Liver (tissue), 9 donors: ENCODE results near the gene PAQR4. TPM values are rescaled to one million over a fixed set of nuclear protein-coding genes. Genes with fewer than 3 reads are reported as not detected.

Experiments used
- DNase-seq: peaks from one replicate; pipeline ENCODE4 v3.0.0-alpha.2; 2017; ENCODE audit warnings: low spot score
- H3K27ac ChIP-seq, 2 donors: one replicate each; pipeline ENCODE4 v1.7.0; 2013; ENCODE audit warnings: inconsistent platforms in 2 of 2, low read length in 2 of 2, control low read depth in 1 of 2, low read depth in 1 of 2, mild to moderate bottlenecking in 1 of 2
- H3K27me3 ChIP-seq, 4 donors: one replicate each; pipeline versions ENCODE4 v1.6.1 to v1.7.0; 2013; ENCODE audit warnings: low read length in 3 of 4, inconsistent platforms in 1 of 4, mild to moderate bottlenecking in 1 of 4, moderate library complexity in 1 of 4; ENCODE audit not compliant: control insufficient read depth in 4 of 4, insufficient read depth in 4 of 4
- H3K36me3 ChIP-seq, 4 donors: one replicate each; pipeline versions ENCODE4 v1.6.1 to v1.7.0; 2013; ENCODE audit warnings: low read length in 3 of 4, mild to moderate bottlenecking in 3 of 4, low read depth in 1 of 4, moderate library complexity in 1 of 4; ENCODE audit not compliant: control insufficient read depth in 4 of 4, insufficient read depth in 3 of 4
- H3K4me1 ChIP-seq, 4 donors: one replicate each; pipeline versions ENCODE4 v1.6.1 to v1.7.0; 2013; ENCODE audit warnings: low read length in 3 of 4, mild to moderate bottlenecking in 3 of 4, moderate library complexity in 1 of 4; ENCODE audit not compliant: control insufficient read depth in 4 of 4, insufficient read depth in 4 of 4
- H3K4me3 ChIP-seq, 3 donors: one replicate each; pipeline versions ENCODE4 v1.6.1 to v1.7.0; 2013; ENCODE audit warnings: low read length in 3 of 3, control low read depth in 1 of 3, low read depth in 1 of 3, mild to moderate bottlenecking in 1 of 3
- H3K9ac ChIP-seq, 2 donors: one replicate each; pipeline ENCODE4 v1.7.0; 2013; ENCODE audit warnings: low read length in 2 of 2, mild to moderate bottlenecking in 2 of 2, moderate library complexity in 2 of 2, control low read depth in 1 of 2, low read depth in 1 of 2
- H3K9me3 ChIP-seq, 4 donors: one replicate each; pipeline versions ENCODE4 v1.6.1 to v1.7.0; 2013; ENCODE audit warnings: low read length in 3 of 4; ENCODE audit not compliant: control insufficient read depth in 4 of 4
- EGR1 ChIP-seq, 2 donors: IDR thresholded peaks; 2 replicates each; pipeline ENCODE4 v1.6.1; 2016 to 2018; ENCODE audit warnings: antibody characterized with exemption in 2 of 2, low read depth in 2 of 2
- FOXA1 ChIP-seq: IDR thresholded peaks from 2 replicates; pipeline ENCODE4 v1.6.1; 2016; ENCODE audit warnings: antibody characterized with exemption
- FOXA2 ChIP-seq: IDR thresholded peaks from 2 replicates; pipeline ENCODE4 v1.6.1; 2016; ENCODE audit warnings: antibody characterized with exemption
- GABPA ChIP-seq, 2 donors: IDR thresholded peaks in 1 of 2; conservative IDR thresholded peaks in 1 of 2; 2 replicates each; pipeline ENCODE4 v1.6.1; 2016; ENCODE audit warnings: antibody characterized with exemption in 2 of 2, mild to moderate bottlenecking in 1 of 2, moderate library complexity in 1 of 2
- HNF4A ChIP-seq, 2 donors: conservative IDR thresholded peaks; 2 replicates each; pipeline ENCODE4 v1.6.1; 2016; ENCODE audit warnings: antibody characterized with exemption in 2 of 2, mild to moderate bottlenecking in 2 of 2
- JUND ChIP-seq, 2 donors: IDR thresholded peaks; 2 replicates each; pipeline ENCODE4 v1.6.1; 2016; ENCODE audit warnings: antibody characterized with exemption in 2 of 2
- RAD21 ChIP-seq, 2 donors: IDR thresholded peaks; 2 replicates each; pipeline ENCODE4 v1.6.1; 2016; ENCODE audit warnings: antibody characterized with exemption in 2 of 2, mild to moderate bottlenecking in 2 of 2
- RXRA ChIP-seq, 2 donors: IDR thresholded peaks; 2 replicates each; pipeline ENCODE4 v1.6.1; 2017 to 2018; ENCODE audit warnings: antibody characterized with exemption in 2 of 2, mild to moderate bottlenecking in 1 of 2
- SP1 ChIP-seq: IDR thresholded peaks from 2 replicates; pipeline ENCODE4 v1.6.1; 2018; ENCODE audit warnings: antibody characterized with exemption, mild to moderate bottlenecking
- TAF1 ChIP-seq: conservative IDR thresholded peaks from 2 replicates; pipeline ENCODE4 v1.6.1; 2016; ENCODE audit warnings: antibody characterized with exemption, mild to moderate bottlenecking
- YY1 ChIP-seq: IDR thresholded peaks from 2 replicates; pipeline ENCODE4 v1.6.1; 2016; ENCODE audit warnings: antibody characterized with exemption, mild to moderate bottlenecking
- WGBS: extraction: QIAGEN DNeasy Blood & Tissue Kit; methylation state at CpG from one replicate; pipeline ENCODE4 v1.1.7; 2013; 5-methylcytosine and 5-hydroxymethylcytosine counted together
- polyA plus RNA-seq, 2 donors: library from polyadenylated mRNA; stranded (reverse) in 1 of 2; unstranded in 1 of 2; fragments of 200-250 nt in 1 of 2; fragments of >200 nt in 1 of 2; fragmentation: Nextera tagmentation in 1 of 2; extraction: Ambion mirVana in 1 of 2; gene quantifications; one replicate each; pipeline versions ENCODE4 v1.2.1 to v1.2.3, GENCODE V29; 2013 to 2015
- total RNA-seq, 2 donors: library from RNA; depleted of rRNA; stranded (reverse); fragments of >200 nt; gene quantifications; one replicate each; pipeline ENCODE4 v1.2.3, GENCODE V29; 2014
- TF ChIP-seq, protein P1 (sequence below): IDR thresholded peaks from 2 replicates; pipeline ENCODE4 v1.6.1; 2016; ENCODE audit warnings: antibody characterized with exemption
- TF ChIP-seq, protein P2 (sequence below): IDR thresholded peaks from 2 replicates; pipeline ENCODE4 v1.6.1; 2016; ENCODE audit warnings: antibody characterized with exemption
- TF ChIP-seq, protein P3 (sequence below): IDR thresholded peaks from 2 replicates; pipeline ENCODE4 v1.6.1; 2016; ENCODE audit warnings: antibody characterized with exemption
- TF ChIP-seq, protein P4 (sequence below): IDR thresholded peaks from 2 replicates; pipeline ENCODE4 v1.6.1; 2016; ENCODE audit warnings: antibody characterized with exemption, mild to moderate bottlenecking
- donor health status: healthy.
- donor health status: healthy.
- donor health status: healthy.
- donor health status: healthy.
- donor health status: healthy.

The PAQR4 gene
- total and polyA plus RNA-seq, 4 donors, result 0.63 to 9.9 (median 2.0) TPM

DNA sequence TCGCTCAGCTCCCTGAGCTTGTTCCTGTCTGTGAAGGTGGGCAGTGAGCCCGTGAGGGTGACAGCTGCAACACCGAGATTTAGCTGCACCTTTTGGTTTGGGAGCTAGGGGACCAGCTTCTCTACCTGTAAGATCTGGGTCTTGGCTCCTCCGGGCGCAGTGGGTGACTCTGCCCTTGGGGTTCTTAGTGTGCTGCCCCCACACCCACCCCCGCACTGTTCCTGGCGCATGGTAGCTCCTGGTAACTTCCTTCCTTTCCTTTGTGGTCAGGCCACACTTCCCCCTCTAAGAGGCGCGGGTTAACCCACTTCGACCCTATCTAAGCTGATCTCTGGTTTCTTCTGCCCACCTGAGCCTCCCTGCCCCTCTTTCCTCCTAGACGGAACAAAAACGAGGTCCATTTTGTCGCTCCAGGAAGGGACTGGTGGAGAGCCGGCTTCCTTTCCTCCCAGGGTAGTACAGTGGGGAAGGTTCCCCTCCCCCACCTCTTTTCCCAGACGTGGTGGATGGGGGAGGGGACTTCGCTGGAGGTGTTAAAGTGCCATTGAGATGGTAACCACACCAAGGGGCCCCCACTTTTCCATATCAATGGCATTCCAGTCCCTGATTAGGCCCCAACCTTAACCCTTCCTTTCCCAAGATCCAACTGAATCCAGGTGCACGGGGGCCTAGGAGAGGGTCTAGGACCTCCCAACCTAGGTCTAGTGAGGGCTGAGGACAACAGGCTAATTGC lies 39.0 kb downstream of the PAQR4 start:
- TF ChIP-seq HNF4A (conservative IDR thresholded peaks at IDR 0.05) (no peak), FOXA2 (no peak), FOXA1 (no peak), TAF1 (no peak), RXRA (IDR thresholded peaks at IDR 0.05) (no peak), YY1 (no peak), GABPA (IDR thresholded peaks at IDR 0.05 in 1 of 2, conservative IDR thresholded peaks at IDR 0.05 in 1 of 2) (no peak), RAD21 (IDR thresholded peaks at IDR 0.05) (no peak), SP1 (no peak)
- TF ChIP-seq, protein P1, sequence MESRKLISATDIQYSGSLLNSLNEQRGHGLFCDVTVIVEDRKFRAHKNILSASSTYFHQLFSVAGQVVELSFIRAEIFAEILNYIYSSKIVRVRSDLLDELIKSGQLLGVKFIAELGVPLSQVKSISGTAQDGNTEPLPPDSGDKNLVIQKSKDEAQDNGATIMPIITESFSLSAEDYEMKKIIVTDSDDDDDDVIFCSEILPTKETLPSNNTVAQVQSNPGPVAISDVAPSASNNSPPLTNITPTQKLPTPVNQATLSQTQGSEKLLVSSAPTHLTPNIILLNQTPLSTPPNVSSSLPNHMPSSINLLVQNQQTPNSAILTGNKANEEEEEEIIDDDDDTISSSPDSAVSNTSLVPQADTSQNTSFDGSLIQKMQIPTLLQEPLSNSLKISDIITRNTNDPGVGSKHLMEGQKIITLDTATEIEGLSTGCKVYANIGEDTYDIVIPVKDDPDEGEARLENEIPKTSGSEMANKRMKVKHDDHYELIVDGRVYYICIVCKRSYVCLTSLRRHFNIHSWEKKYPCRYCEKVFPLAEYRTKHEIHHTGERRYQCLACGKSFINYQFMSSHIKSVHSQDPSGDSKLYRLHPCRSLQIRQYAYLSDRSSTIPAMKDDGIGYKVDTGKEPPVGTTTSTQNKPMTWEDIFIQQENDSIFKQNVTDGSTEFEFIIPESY, result no peak
- TF ChIP-seq, protein P2, sequence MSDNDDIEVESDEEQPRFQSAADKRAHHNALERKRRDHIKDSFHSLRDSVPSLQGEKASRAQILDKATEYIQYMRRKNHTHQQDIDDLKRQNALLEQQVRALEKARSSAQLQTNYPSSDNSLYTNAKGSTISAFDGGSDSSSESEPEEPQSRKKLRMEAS, result no peak
- 52% methylated on average over 17 of the region's 17 CpGs for WGBS
- no peak for DNase-seq
- Histone ChIP-seq H3K27me3 (no peaks in the 10 kb centered on the region), H3K36me3 (no peaks in the 10 kb centered on the region), H3K4me1 (peaks cover 17 to 43% (median 30%) of the 10 kb centered on the region in 4 donors), H3K9me3 (no peaks in the 10 kb centered on the region), H3K9ac (no peak overlapping the region), H3K27ac (peak overlapping the region; percentile 78 to 90), H3K4me3 (no peak overlapping the region)

DNA sequence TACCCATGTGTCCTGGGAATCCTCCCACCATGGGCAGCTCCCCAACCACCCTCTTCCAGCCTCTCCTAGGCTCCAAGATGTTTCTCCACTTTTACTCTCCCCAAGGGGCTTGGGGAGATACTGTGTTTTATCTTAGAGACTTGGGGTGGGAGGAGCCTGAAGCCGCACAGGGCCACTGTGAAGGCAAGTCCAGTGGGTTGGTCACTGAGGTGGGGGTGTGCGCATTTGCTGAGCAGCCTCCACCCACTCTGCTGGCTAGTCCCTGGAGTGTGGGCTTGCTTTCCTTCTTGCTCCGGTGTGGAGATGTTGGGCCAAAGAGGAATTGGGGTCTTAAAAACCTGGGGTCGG lies 39.5 kb downstream of the PAQR4 start:
- H3K36me3 ChIP-seq, result no peaks in the 10 kb centered on the region
- H3K27me3 ChIP-seq, result no peaks in the 10 kb centered on the region
- H3K9ac ChIP-seq, result no peak overlapping the region
- H3K9me3 ChIP-seq, result no peaks in the 10 kb centered on the region
- TF ChIP-seq SP1, result no peak
- WGBS, result 85% methylated on average over 4 of the region's 4 CpGs
- H3K4me1 ChIP-seq, result peaks cover 19 to 49% (median 32%) of the 10 kb centered on the region in 4 donors
- no peak for DNase-seq
- H3K27ac ChIP-seq, result peak overlapping the region in 1 of 2 donors; percentile 90
- H3K4me3 ChIP-seq, result no peak overlapping the region

DNA sequence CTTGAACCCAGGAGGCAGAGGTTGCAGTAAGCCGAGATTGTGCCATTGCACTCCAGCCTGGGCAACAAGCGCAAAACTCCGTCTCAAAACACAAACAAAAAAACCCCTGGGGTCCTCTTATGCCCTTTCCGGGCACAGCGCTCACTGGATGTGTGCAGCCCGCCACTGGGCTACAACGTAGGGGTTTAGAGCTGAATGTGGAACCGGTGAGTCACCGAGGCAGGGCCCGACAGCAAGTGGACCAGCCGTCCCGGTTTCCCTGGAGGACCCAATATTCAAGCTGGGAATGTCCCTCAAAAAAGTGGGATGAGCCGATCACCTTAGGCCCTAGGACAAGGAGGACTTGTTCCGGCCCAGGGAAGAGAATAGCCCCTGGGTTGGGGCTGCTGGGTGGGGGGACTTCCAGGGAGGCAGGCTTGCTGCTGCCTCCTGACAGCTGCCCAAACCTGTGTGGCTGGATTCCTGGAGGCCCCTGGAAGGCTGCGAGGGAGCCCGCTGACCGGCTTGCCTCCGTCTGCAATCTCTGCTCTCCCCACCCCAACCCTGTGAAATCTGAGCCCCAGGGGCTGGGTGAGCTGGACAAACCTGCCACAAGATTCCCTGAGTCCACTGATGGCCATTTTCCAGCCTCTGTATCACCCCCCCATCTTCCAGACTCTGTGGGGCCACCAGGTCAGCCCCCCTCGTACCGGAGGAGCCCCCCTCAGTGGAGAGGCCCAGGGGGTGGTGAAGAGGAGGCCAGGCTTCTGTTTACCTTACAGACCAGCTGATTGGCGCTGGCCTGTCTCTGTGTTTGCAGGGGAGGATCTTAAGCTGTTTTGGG lies 40.6 kb downstream of the PAQR4 start:
- Histone ChIP-seq H3K27ac (no peak overlapping the region), H3K36me3 (no peaks in the 10 kb centered on the region), H3K9ac (no peak overlapping the region), H3K4me3 (no peak overlapping the region), H3K9me3 (no peaks in the 10 kb centered on the region), H3K27me3 (no peaks in the 10 kb centered on the region), H3K4me1 (peaks cover 22 to 53% (median 34%) of the 10 kb centered on the region in 4 donors)
- WGBS, result 72% methylated on average over 21 of the region's 21 CpGs
- TF ChIP-seq JUND (IDR thresholded peaks at IDR 0.05) (no peak), EGR1 (IDR thresholded peaks at IDR 0.05; ENCODE audit: low read depth in 2 of 2) (no peak), HNF4A (conservative IDR thresholded peaks at IDR 0.05) (no peak), SP1 (peak; percentile 33), RXRA (IDR thresholded peaks at IDR 0.05) (no peak), RAD21 (IDR thresholded peaks at IDR 0.05) (no peak)
- TF ChIP-seq, protein P2, result no peak
- TF ChIP-seq, protein P3, sequence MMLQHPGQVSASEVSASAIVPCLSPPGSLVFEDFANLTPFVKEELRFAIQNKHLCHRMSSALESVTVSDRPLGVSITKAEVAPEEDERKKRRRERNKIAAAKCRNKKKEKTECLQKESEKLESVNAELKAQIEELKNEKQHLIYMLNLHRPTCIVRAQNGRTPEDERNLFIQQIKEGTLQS, result no peak
- TF ChIP-seq, protein P4, sequence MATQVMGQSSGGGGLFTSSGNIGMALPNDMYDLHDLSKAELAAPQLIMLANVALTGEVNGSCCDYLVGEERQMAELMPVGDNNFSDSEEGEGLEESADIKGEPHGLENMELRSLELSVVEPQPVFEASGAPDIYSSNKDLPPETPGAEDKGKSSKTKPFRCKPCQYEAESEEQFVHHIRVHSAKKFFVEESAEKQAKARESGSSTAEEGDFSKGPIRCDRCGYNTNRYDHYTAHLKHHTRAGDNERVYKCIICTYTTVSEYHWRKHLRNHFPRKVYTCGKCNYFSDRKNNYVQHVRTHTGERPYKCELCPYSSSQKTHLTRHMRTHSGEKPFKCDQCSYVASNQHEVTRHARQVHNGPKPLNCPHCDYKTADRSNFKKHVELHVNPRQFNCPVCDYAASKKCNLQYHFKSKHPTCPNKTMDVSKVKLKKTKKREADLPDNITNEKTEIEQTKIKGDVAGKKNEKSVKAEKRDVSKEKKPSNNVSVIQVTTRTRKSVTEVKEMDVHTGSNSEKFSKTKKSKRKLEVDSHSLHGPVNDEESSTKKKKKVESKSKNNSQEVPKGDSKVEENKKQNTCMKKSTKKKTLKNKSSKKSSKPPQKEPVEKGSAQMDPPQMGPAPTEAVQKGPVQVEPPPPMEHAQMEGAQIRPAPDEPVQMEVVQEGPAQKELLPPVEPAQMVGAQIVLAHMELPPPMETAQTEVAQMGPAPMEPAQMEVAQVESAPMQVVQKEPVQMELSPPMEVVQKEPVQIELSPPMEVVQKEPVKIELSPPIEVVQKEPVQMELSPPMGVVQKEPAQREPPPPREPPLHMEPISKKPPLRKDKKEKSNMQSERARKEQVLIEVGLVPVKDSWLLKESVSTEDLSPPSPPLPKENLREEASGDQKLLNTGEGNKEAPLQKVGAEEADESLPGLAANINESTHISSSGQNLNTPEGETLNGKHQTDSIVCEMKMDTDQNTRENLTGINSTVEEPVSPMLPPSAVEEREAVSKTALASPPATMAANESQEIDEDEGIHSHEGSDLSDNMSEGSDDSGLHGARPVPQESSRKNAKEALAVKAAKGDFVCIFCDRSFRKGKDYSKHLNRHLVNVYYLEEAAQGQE, result no peak
- no peak for DNase-seq
